GM21367 (cell line): ENCODE measurements around the gene CDH4.
"Not testable (repeated sequence)": the region's sequence is repeated elsewhere in the genome, so short reads cannot be mapped to it uniquely, and the experiment has no call there.

Source experiments
- ATAC-seq: cut with Tn5 transposase; IDR thresholded peaks from one replicate; pipeline ENCODE4 v1.9.1; 2021; ENCODE audit not compliant: unreplicated experiment

Gene CDH4

DNA sequence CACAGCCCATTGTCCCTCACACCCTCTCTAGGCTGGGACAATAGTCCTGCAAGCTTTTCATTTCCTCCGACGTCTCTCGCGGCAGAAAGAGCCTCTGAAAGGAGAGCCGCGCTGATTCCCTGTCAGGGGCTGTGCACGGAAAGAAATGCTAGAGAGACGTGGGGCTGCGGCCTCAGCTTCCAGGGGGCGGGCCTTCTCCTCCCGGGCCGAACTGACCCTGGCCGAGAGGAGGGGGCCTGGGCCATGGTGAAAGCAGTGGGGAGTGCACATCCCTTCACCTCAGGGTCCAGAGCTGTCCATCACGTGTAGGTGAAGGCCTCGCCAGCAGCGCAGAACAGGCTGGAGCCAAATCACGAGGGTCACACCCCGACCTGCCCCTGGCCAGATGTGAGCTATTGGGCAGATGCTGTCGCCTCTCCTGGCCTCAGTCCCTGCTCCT is 593.2 kb downstream of the CDH4 start:
- ATAC-seq, result no peak

DNA sequence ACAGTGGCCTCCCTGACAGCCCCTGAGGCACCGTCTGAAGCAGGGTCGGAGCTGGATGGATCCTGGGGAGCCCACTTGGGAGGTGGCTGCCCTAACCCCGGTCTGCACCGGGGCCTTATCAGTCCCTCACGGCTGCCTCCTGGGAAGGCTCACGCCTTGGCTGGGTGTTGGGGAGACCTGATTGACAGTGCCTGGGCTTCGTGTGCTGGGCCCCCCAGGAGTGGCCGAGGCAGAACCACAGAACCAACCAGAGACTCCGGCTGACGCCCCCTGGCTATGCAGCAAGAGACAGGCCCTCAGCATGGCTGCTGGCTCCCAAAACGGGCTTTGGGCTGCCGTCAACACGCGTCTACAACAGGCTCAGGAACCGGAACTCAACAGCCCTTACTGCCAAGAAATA is 594.0 kb downstream of the CDH4 start:
- no peak for ATAC-seq

DNA sequence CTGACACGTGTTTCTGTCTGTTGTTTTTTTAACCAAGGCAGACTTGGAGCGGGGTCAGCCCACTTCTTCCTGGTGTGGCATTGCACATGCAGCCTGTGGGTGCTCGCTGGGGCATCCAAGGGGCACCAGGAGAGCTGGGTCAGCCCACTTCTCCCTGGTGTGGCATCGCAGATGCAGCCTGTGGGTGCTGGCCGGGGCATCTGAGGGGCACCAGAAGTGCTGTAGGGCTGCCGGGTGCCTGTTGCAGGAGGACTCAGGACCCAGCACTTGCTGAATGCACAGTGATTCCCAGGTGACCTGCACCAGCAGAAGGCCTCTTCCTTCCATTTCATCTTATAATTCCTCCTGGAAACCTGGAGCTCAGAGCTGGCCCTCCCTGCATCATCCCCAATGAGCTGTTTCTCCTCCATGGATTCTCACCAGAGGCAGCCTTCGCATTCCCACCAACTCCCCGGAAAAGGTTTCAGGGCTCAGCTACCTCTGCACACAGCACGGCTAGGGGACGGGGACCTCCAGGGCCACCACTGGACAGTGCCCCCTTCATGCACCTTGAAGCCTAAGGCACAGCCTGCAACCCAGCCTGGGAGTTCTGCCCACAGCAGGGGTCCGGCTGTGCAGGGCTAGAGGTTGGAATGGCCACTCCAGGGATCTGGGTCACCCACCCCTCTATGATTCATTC is 594.8 kb downstream of the CDH4 start:
- ATAC-seq, result no peak

DNA sequence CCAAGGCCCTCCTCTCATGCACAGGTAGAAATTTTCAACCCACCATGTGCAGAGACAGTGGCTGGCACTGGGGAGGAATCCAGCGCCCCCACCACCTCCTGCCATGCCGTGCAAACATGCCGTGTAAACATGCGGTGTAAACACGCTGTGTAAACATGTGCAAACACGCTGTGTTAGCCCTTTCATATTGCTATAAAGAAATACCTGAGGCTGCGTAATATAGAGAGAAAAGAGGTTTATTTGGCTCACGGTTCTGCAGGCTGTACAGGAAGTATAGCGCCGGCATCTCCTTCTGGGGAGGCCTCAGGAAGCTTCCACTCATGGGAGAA is 595.3 kb downstream of the CDH4 start:
- ATAC-seq, result no peak

DNA sequence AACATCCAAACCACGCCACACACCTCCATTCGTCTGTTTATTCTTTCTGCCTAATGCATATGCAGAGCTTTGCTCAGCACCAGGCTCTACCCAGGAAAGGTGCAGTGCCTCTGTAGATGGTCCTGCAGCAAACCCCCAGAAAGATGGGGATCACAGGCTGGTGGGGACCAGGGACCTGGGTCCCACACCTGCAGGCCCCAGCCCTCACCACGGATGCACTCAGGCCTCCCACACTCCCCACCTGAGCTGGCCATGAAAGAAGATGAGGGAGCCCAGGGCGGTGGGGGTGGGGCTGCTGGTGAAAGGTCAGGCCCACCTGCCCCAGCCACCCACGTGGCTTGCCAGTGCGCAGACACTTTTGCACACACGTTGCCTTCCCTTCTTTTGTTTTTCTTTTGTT is 595.9 kb downstream of the CDH4 start:
- ATAC-seq, result no peak

DNA sequence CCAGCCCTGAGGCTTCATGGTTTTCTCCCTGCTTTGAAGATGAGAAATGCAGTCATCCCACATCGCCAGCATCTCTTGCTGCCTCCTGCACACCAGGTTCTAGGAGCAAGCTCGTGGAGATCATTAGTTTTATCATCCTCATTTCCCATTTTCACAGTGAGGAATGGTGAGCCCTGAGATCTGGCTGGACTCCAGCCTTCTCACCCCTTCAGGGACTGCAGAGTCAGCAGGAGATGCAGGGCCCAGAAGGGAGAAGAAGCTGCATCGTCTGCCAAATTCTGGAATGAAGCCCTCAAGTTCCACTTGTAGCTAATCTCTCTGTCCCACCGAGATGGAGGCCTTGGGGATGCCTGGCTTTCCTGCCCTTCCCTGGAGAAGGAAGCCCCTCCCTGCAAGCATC is 596.8 kb downstream of the CDH4 start:
- no peak for ATAC-seq

DNA sequence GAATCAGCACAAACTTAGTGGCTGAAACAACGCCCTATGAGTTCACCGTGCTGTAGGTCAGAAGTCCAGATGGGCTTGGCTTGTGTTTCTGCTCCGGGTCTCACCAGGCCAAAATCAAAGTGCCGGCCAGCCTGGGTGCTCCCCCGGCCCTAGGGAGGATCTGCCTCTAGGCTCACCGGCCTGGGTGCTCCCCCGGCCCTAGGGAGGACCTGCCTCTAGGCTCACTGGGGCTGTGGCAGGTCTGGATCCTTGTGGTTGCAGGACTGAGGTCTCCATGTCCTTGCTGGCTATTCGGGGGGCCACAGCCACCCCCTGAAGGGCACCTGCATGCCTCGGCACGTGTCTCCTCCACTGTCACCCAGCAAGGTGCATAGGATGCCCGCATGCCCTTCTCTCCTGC is 597.3 kb downstream of the CDH4 start:
- no peak for ATAC-seq

DNA sequence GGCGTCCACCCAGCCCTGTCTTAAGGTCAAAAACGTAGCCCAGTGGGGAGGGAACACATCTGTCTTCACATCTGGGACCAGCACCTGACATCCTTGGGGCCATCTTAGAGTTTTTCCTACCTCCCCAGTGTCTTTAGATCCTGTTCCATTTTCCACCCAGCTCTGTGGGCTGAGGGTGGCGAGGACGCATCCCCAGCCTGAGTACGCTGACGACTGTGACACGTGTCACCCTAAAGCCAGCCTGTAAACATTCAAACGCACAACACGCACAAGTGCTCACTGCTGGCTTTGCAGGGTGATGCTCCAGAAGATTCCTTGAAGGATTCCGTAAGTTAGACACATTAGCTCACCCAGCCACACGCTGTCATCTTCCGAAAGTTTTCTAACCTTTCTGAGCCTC is 597.8 kb downstream of the CDH4 start:
- no peak for ATAC-seq

DNA sequence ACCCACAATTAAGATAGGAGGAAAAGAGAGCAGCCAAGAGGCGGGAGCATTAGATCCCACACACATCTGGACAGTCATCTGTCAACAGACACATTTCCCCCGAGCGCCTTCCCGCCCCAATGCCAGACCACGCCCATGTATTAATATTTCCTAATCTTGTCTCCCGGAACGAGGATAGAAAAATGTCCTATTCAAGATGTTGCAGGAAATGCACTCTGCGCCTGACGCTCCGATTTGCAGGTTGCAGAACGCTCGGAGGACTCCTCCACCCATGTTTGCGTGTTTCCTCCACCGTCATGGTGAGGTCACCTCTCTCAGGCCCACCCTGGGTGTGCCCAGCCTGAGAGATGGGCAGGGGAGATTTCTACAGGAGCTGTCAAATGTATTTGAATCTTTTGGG is 598.4 kb downstream of the CDH4 start:
- ATAC-seq, result no peak

DNA sequence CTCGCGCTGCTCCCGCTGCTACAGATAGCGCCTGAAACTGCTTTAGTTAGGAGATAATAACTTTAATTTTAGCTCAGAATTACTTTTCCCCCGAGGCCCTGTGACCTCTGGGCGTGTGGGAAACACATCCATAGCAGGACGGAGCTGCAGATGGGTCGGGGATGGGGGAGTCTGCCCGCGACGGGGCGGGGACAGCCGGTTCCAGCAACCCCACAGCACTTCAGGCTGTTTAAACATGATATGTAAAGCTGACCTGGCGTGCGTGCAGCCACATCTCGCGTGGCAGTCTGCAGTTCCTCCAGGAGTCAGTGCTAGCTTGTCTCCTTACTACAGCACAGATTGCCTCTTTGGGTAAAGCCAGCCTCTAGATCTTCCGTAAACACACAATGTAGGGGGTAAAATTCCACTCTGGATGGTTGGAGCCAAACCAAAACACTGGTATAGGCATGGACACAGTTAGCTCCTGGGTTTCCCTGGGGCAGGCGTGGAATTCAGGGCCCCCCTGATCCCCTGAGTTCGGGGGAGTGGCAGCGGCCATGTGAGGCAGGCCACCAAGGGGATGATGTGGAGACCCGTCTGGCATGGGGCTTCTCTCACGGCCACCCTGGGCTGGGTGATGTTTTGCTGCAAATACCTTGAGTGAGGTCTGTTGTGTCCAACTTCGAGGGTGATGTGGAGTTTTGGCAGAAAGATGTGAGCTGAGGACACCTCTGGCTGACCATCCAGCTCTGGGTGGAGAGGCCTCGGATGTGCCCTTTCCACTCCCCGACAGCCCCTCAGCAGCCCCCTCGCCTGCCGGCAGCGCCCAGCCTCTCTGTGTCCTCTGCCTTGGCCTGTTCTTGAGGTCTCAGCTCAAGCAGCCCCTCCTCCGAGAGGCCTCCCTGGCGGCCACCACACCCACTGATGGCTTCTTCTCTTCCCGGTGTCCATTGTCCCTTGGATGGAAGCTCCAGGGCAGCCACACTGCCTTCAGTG is 599.2 kb downstream of the CDH4 start:
- no peak for ATAC-seq

DNA sequence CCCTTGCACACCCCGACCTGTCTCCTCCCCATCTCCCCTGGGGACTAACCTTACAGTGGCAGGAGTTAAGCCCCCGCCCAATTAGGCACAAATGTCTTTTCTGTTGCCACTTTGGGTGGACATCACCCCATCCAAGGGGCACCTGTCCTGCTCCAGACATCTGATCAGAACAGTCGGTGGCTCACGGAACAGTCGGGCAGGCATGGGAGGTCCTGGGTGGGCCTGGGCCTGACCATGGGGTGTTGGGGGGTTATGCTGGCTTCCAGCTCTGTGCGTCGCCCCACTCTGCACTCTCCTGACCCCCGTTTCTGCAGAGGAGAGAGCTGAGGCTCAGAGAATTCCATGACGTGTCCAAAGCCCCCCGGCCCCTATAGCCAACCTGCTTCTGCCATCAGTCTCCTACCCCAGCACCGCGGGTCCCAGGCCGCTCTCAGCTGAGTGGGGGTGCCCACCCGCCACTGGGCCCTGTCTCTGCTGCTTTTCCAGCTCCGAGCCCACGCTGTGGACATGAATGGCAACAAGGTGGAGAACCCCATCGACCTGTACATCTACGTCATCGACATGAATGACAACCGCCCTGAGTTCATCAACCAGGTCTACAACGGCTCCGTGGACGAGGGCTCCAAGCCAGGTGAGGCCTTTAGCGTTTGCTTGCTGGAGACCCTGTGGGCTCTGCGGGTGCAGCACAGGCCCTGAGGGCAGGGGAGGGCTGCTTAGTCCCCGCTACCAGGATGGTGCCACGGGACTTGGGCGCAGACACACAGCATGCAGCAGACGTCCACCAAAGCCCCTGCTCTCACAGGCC is 600.4 kb downstream of the CDH4 start:
- no peak for ATAC-seq

DNA sequence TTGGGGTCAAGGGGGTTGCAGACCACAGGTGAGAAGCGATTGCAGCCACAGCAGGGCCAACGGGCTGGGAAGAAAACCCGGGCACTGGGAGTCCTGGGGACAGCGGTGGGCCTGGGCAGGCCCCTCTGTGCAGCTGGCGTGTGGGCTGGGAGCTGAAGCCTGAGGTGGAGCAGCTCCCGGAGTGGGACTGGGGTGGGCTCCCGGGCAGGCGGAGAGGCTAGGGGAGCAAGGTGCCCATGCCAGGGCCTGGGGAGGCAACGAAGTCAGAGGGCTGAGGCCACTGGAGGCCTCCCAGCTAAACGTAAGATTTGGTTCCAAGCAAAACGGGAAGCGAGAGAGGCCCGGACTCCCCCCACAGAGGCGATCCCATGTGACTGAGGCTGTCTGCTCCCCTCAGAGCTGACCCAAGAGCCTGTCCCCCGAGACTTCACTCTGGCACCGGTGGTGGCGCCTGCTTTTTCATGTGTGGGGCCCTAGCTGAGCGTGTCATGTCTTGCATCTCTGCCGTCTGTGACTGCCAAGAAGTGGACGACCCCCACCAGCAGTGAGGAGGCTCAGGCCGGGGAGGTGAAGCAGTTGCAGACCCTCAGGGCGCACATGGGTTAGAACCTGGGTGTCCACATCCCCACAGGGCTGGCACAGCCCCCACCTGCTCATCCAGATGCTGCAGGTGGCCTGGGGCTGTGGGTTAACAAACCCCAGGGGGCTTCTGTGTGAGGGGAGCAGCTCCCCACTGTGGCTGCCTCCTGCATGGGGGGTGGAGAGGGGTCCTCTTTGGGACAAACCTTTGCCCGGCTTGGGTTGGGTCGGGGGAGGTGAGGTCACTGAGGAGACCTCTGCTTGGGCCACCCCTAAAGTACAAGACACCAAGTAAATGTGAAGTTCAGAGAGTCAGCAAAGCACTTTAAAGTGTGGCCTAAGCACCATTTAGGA is 601.3 kb downstream of the CDH4 start:
- ATAC-seq, result no peak

DNA sequence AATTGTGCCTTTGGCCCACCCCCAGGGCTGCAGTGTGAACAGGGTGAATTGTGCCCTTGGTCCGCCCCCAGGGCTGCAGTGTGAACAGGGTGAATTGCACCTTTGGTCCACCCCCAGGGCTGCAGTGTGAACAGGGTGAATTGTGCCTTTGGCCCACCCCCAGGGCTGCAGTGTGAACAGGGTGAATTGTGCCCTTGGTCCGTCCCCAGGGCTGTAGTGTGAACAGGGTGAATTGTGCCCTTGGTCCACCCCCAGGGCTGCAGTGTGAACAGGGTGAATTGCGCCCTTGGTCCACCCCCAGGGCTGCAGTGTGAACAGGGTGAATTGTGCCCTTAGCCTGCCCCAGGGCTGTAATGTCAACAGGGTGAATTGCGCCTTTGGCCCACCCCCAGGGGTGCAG is 602.5 kb downstream of the CDH4 start:
- not testable (repeated sequence) for ATAC-seq

DNA sequence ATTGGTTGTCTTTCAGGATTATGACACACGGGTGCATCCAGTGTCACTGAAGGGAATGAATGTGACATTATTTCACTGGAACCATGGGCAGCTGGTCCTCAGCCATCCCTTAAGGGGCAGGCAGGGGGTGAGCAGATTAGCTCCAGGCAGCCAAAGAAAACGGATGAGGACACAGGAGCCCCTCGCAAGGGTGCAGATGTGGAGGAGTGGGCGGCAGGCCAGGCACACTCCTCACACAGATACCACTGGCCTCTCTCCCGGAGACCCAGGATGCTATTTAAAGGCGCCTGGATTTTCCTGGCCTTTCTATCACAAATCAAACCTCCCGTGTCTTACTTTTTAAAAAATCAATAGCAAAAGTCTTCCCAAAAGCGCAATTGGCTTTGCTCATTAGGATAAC is 603.2 kb downstream of the CDH4 start:
- ATAC-seq, result no peak

DNA sequence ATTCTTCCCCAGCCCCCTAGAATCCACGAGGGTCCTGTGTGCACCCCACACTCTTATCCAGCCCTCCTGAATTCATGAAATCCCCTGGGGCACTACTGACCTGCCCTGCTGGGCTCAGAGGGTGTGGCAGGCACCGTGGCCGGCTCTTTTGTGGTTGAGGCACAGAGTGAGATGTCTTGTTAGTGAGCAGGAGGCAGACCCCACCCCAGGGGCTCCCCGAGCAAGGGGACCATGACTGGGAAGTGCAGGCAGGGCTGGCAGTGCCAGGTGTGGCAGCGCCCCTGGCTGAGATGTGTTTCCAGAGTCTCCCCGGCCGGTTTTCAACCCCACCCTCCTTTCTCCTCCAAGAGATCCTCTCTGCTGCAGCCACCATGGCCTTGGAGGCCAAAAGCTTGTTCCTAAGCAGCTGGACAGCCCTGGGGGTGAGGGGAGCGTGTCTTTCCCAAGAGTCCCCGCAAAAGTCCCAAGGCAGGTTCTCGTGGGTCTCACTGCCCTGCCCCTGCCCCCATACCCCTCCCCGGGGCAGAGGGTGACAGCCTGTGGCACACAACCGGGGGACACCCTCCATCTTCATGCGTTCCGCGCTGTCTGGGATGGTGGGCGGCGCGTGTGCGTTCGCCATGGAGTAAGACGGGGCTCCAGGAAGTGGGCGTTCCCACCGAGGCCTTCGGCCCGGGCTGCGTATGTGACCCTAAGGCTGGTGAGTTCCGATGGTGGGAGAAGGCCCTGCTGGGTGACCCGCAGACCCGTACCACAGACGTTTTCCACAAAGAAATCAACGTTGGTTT is 604.8 kb downstream of the CDH4 start:
- ATAC-seq, result no peak

DNA sequence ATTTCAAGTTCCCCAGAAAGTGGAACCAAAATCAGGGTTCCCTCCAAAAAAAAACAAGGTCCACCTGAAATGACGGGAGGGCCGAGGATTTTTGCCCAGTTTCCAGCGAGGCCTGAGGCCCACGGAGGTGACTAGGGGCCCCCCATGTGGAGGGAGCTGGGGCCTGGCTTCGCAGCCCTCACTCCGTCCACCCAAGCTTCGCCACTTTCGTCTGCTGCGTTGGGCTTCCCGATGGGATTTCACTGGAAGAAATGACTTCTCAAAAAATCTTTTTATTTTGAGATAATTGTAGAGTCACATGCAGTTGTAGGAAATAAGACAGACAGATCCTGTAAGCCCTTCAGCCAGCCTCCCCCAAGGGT is 605.3 kb downstream of the CDH4 start:
- no peak for ATAC-seq

DNA sequence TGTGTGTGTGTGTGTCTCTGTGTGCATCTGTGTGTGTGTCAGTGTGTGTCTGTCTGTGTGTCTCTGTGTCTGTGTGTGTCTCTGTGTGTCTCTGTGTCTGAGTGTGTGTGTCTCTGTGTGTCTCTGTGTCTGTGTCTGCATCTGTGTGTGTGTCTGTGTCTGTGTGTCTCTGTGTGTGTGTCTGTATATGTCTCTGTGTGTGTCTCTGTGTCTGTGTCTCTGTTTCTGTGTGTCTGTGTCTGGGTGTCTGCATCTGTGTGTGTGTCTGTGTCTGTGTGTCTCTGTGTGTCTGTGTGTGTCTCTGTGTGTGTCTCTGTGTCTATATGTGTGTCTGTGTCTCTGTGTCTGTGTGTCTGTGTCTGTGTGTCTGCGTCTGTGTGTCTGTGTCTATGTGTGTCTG is 605.8 kb downstream of the CDH4 start:
- no peak for ATAC-seq

DNA sequence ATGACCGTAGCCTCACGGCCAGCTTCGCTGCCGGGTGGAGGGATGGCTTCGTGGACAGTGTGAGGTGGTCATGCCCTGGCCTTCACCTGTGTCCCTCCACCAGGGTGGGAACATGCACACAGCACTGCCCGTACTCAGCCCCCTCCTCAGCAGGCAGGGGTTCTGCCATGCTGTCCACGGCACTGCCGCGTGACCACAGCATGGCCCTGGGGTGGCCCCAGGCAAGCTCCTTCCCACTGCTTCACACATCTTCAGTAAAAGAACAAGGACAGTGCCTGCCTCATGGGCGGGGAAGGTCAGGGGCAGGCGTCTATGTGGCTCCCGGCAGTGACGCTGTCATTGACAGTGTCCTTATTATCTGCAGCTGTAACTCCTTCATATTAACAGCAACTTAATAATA is 607.7 kb downstream of the CDH4 start:
- no peak for ATAC-seq

DNA sequence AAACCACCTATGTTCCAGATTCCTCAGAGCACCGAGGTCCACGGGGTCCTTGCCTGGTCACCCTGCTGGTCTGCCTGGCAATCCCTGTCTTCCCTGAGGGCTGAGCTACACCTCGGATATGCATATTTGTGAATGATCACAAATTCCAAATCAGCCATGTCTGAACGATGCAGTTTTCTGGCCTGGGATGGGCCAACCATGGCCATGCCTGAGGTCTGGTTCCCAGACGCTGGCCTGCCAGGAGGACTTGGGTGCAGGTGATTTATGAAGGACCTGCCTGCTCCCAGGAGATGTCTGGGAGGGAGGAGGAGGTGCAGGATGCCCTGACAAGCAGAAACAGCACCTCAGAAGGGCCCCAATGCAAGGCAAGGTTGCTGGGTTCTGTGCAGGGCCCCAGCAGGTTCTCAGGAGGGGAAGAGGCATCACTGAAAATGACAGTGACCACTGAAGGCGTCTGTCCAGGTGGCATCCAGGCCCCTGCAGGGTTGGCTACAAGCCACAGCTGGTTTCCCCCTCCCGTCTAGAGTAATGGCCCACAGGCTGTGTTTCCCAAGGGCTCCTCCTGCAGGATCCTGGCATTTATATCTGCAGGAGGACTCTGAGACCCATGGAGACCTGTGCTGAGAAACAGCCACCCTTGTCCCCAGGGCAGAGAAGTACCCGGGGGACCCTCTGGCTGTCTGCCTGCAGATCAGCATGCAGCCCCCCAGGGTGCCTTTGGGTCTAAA is 608.4 kb downstream of the CDH4 start:
- no peak for ATAC-seq
